ENCODE measurements around the gene CD4.
A peak's percentile ranks its signal among the peaks of the same experiment; 100 is the strongest.

Gene CD4

DNA sequence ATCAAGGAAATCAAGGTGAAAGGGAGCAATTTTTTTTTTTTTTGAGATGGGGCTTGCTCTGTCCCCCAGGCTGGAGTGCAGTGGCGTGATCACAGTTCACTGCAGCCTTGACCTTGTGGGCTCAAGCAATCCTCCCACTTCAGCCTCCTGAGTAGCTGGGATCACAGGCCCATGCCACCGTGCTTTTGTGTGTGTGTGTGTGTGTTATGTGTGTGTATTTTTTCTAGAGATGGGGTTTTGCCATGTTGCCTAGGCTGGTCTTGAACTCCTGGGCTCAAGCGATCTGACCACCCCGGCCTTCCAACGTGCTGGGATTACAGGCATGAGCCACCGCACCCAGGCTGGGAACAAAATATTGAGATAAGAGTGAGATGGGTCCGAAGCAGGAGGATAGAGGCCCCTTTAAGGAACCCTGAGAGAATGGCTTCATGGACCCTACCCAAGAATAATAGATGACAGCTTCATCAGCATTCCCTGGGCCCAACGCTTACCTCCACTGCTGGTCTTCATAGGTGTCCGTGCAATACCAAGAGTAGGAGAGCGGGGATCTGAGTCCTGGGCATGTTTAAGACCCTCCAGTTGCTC lies 60.7 kb downstream of the CD4 start:
- no peaks in the 10 kb centered on the region for H3K9me3 Mint-ChIP-seq
- H3K4me3 Mint-ChIP-seq = peak overlapping the region; percentile 84
- ATAC-seq (no peak), DNase-seq (ENCODE audit: low spot score in 2 of 2) (no peak)
- peaks cover 50% of the 10 kb centered on the region for H3K36me3 Mint-ChIP-seq
- H3K4me1 Mint-ChIP-seq = peaks cover 44% of the 10 kb centered on the region
- H3K27ac Mint-ChIP-seq = peak overlapping the region; percentile 92

DNA sequence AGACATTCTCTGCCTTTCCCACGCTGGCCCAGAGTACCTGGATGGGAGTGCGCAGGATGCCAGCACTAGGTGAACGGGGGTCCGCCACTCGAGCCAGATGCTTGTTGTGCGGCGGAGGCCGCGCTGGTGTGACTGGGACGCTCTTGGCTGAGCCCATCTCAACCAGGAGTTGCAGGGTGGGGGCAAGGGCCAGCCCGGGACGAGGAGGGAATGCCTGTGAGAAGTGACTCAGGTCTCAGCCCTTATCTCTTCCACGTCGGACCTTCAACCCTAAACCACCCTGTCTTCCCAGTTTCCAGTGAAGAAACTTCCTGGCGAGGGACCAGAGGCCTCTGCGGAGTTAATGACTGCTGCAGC lies 61.4 kb downstream of the CD4 start:
- no peak for ATAC-seq
- H3K27ac Mint-ChIP-seq = peak overlapping the region; percentile 92
- H3K9me3 Mint-ChIP-seq = no peaks in the 10 kb centered on the region
- no peak for DNase-seq (ENCODE audit: low spot score in 2 of 2)
- peaks cover 53% of the 10 kb centered on the region for H3K36me3 Mint-ChIP-seq
- peaks cover 44% of the 10 kb centered on the region for H3K4me1 Mint-ChIP-seq
- peak overlapping the region; percentile 84 for H3K4me3 Mint-ChIP-seq

DNA sequence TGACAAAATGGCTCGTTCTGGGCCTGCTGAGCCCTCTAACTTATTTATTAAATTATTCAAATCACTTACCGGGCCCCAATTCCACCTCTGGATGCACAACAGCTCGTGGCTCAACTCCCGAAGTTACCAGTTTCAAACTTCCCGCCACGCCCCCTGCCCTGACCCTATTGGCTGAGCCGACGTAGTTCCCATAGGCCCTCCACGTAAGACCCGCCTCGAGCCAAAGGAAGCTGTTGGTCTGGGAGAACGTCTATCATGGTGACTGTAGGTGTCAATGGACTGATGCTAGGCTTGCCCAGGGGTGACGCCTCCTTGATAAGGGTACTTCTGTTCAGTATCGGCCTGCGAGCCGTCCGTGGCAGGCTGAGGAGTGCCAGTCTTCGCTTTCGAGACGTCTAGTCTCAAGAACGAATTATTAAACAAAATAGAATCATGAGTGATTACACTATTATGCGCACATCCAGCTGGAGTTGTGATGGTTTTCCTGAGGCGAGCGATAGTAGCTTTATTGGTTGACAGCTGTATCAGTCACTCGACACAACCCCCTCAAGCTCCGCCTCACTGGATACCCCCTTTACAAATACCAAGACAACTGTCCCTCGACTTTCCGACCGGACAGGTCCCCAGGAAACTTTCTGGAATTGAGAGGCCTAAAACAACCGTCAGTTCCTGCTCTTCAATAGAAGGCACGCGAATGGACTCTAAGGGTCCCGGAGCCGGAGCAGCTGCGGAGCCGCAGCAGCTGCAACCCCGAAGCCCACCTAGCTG lies 62.0 kb downstream of the CD4 start, which contains the start of gene CDCA3:
Gene CDCA3 (minus strand): TSS at position 134 of the 768 bp plus-strand sequence. CDS start 334 bp downstream, outside the sequence.
- Mint-ChIP-seq H3K9me3 (no peaks in the 10 kb centered on the region), H3K27ac (peak within 1 kb of the TSS; percentile 92), H3K4me3 (peak within 1 kb of the TSS; percentile 84), H3K36me3 (peaks cover 59% of the 10 kb centered on the region), H3K4me1 (peaks cover 44% of the 10 kb centered on the region)
- DNase-seq (ENCODE audit: low spot score in 2 of 2) (peak; percentile 81 to 95), ATAC-seq (peak; percentile 75)

DNA sequence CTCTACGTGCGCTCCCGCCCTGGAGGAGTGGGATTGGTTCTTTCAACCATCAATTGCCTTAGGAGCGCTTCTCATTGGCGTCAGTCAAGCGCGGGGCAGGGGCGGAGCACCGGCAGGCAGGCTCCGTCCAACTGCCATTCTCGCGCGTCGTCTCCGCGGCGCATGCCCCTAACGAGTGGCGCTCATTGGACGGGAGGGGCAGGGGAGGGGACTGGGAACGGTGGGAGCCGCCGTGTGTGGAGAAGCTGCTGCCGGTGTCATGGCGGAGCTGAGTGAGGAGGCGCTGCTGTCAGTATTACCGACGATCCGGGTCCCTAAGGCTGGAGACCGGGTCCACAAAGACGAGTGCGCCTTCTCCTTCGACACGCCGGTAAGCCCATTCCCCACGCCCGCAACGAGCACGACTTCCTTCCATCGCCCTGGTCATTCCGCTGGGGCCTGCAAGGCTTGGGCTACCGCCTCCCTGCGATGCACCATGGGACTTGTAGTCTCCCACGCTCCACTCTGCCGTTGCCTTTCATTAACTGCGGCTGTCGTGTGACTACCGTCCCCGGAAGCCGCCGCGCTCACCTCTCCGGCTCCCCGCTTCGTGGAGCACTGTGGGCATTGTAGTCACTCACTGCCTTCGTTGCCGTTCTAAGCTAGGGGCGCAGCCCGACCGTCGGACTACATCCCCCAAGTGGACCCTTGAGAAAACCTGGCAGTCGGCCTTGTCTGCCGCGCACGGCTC lies 62.8 kb downstream of the CD4 start, which contains the start of gene USP5:
Gene USP5 (plus strand): TSS at position 230 of the 730 bp plus-strand sequence. CDS start 30 bp downstream, at position 260.
- Mint-ChIP-seq H3K9me3 (no peaks in the 10 kb centered on the region), H3K27ac (peak within 1 kb of the TSS; percentile 92), H3K36me3 (peaks cover 66% of the 10 kb centered on the region), H3K4me3 (peak within 1 kb of the TSS; percentile 84), H3K4me1 (peaks cover 45% of the 10 kb centered on the region)
- DNase-seq (ENCODE audit: low spot score in 2 of 2) (peak; percentile 87 to 97), ATAC-seq (peak; percentile 87)

DNA sequence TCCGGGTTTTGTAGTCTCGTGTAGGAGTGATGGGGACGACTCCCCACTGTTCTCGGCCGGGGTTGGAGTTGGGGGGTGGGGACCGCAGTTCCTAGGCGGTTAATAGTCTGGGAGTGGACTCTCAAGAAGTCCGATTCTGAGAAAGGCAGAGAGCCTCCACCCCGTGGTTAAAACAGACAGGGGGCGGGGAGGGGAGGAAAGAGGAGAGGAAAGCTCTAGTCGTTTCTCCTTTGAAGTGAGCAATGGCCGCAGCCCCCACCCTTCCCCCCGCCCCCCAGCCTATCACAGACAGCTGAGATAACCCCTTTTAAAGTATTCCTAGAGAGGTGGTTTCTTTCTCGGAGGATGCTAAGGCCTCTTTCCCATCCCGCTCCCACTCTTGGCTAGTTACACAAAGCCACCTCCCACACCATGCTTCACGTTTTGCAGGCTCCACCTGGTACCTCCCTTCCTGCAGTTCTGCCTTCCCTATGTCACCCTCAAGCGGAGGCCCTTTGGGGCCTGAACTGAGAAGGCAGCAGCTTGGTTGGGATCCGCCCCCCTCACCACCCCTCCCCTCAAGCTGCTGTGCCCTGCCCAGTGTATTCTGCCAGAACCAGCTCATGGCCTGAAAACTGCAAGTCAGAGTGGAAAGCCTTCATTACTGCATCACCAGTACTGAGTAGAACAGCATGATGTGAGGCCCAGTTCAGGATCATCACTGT lies 63.5 kb downstream of the CD4 start:
- H3K9me3 Mint-ChIP-seq = no peaks in the 10 kb centered on the region
- peaks cover 51% of the 10 kb centered on the region for H3K4me1 Mint-ChIP-seq
- peaks cover 69% of the 10 kb centered on the region for H3K36me3 Mint-ChIP-seq
- H3K27ac Mint-ChIP-seq = peak overlapping the region; percentile 92
- peak; percentile 25 for ATAC-seq
- H3K4me3 Mint-ChIP-seq = peak overlapping the region; percentile 84
- DNase-seq (ENCODE audit: low spot score in 2 of 2) = peak; percentile 30 to 75

DNA sequence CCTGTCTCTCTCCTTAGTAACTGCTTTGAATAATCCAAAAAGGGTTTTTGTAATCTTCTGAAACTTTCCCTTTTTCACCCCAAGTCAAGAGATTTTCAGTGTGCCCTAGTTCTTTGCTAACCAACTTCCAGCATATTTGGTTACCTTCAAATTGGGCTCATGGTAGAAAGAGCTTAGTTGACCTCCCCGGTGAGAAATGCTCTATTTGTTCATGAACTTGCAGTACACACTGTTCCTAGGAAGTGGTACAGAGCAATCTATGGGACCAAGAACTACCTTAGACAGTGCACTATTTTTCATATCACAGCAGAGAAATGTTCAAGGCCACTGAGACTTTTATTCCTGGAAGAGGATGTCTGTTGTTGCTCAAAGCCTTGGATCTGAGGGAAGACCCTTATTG lies 64.3 kb downstream of the CD4 start:
- Mint-ChIP-seq H3K27ac (peak overlapping the region; percentile 92), H3K4me1 (peaks cover 51% of the 10 kb centered on the region), H3K4me3 (peak overlapping the region; percentile 84), H3K9me3 (no peaks in the 10 kb centered on the region), H3K36me3 (peaks cover 75% of the 10 kb centered on the region)
- DNase-seq (ENCODE audit: low spot score in 2 of 2) (no peak), ATAC-seq (no peak)

DNA sequence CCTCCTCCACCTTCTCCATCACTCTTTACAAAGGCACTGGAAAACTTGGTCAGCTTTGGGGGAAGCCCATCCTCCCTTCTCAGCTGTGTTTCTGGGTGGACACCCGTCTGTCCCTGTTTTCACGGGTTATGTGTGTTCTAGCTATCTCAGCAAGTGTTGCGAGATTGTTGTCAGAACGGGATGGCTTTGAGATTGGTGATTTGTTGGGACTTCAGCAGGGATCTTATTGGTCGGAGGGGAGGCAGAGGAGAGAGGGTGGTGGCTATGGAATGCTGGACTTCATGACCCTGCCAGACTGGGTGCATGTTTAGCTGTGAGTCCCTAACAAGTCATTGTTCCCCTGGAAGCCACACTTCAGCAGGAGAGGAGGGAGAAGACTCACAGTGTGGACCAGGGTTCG lies 64.7 kb downstream of the CD4 start:
- peak overlapping the region; percentile 84 for H3K4me3 Mint-ChIP-seq
- H3K4me1 Mint-ChIP-seq = peaks cover 50% of the 10 kb centered on the region
- DNase-seq (ENCODE audit: low spot score in 2 of 2) (no peak), ATAC-seq (no peak)
- H3K9me3 Mint-ChIP-seq = no peaks in the 10 kb centered on the region
- peaks cover 78% of the 10 kb centered on the region for H3K36me3 Mint-ChIP-seq
- H3K27ac Mint-ChIP-seq = peak overlapping the region; percentile 92

DNA sequence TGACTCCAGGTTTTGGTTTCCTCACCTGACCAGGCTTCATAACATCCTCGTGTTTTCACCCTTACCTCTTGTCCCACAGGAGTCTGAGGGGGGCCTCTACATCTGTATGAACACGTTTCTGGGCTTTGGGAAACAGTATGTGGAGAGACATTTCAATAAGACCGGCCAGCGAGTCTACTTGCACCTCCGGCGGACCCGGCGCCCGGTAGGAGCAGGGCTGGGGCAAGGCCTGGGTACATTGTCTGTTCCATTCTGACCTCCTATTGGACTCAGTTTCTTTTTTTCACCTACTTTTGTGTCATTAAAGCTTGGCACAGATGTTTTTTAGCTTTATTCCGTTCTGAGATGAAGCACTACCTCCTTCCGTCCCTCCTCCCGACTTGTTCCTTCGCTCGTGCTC lies 66.0 kb downstream of the CD4 start:
- Mint-ChIP-seq H3K9me3 (no peaks in the 10 kb centered on the region), H3K4me3 (no peak overlapping the region), H3K36me3 (peaks cover 85% of the 10 kb centered on the region), H3K27ac (peak overlapping the region; percentile 50), H3K4me1 (peaks cover 38% of the 10 kb centered on the region)
- no peak for DNase-seq (ENCODE audit: low spot score in 2 of 2)
- no peak for ATAC-seq

DNA sequence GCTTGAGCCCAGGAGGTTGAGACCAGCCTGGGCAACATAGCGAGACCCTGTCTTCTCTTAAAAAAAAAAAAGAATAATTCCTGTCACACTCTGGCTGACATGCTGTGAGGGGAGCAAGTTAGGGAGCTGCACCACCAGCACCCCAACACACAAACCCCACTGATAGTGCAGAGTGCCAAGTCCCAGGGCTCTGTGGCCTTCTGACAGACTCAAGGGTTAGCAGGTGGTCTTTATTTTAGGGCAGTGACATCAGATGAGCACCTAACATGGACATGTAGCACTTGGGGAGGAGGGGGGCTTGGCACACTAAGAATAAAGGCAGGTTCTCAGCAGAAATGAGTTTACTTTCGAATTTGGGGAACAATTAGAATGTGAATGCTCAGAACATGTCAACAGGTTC lies 69.5 kb downstream of the CD4 start:
- DNase-seq (ENCODE audit: low spot score in 2 of 2) (no peak), ATAC-seq (no peak)
- Mint-ChIP-seq H3K36me3 (peaks cover 90% of the 10 kb centered on the region), H3K9me3 (no peaks in the 10 kb centered on the region), H3K4me1 (peaks cover 13% of the 10 kb centered on the region), H3K27ac (no peak overlapping the region), H3K4me3 (no peak overlapping the region)

DNA sequence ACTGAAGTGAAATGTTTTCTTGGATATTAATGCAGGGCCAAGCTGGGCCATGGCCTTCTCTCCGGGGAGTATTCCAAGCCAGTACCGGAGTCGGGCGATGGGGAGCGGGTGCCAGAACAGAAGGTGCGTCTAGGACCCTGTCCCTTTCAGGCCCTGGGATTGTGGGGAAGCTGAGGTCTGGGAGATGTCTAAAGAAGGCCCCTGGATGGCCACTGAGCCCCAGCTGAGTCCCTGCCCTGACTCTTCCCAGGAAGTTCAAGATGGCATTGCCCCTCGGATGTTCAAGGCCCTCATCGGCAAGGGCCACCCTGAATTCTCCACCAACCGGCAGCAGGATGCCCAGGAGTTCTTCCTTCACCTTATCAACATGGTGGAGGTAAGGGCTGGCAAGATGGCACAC lies 70.8 kb downstream of the CD4 start:
- Mint-ChIP-seq H3K4me3 (no peak overlapping the region), H3K4me1 (peaks cover 7% of the 10 kb centered on the region), H3K9me3 (no peaks in the 10 kb centered on the region), H3K27ac (peak overlapping the region; percentile 29), H3K36me3 (peaks cover 96% of the 10 kb centered on the region)
- ATAC-seq (no peak), DNase-seq (ENCODE audit: low spot score in 2 of 2) (no peak)

DNA sequence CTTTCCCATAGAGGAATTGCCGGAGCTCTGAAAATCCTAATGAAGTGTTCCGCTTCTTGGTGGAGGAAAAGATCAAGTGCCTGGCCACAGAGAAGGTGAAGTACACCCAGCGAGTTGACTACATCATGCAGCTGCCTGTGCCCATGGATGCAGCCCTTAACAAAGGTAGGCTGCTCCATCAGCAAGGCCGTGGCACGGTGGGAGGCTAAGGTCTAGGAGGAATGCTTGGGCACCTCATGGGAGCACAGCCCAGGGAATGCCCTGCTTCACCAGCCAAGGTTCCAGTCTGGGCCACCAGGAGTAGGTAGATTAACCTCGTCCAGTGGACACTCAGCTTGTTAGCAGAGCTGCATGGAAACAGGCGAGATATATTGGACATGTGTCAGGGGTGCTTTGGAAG lies 71.6 kb downstream of the CD4 start:
- Mint-ChIP-seq H3K27ac (peak overlapping the region; percentile 29), H3K4me3 (no peak overlapping the region), H3K4me1 (peaks cover 7% of the 10 kb centered on the region), H3K9me3 (no peaks in the 10 kb centered on the region), H3K36me3 (peaks cover 100% of the 10 kb centered on the region)
- ATAC-seq = no peak
- DNase-seq (ENCODE audit: low spot score in 2 of 2) = no peak

DNA sequence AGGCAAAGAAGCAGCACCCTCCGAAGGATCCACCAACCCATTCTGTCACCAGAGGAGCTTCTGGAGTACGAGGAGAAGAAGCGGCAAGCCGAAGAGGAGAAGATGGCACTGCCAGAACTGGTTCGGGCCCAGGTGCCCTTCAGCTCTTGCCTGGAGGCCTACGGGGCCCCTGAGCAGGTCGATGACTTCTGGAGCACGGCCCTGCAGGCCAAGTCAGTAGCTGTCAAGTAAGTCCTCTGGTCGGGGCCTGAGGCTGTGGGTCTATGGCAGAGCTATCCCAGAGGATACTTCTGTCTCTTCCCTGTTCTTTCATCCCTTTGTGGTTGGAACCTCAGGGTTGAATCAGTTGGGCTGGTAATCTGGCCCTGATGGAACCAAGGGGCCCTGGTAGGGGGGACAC lies 72.1 kb downstream of the CD4 start:
- H3K4me3 Mint-ChIP-seq = no peak overlapping the region
- H3K36me3 Mint-ChIP-seq = peaks cover 100% of the 10 kb centered on the region
- no peak overlapping the region for H3K27ac Mint-ChIP-seq
- DNase-seq (ENCODE audit: low spot score in 2 of 2) (no peak), ATAC-seq (no peak)
- H3K9me3 Mint-ChIP-seq = no peaks in the 10 kb centered on the region
- peaks cover 7% of the 10 kb centered on the region for H3K4me1 Mint-ChIP-seq

DNA sequence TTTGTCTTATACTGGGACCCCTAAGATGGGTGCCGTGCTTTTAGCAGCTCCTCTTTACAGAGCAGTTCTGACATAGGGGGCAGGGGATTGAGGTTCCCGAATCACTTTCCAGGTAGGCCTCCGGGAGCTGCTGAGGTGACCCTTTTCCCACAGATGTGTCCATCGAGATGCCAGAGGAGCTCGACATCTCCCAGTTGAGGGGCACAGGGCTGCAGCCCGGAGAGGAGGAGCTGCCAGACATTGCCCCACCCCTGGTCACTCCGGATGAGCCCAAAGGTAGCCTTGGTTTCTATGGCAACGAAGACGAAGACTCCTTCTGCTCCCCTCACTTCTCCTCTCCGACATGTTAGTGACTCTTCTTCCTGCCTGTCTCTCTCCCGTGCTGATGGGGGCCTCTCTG lies 73.7 kb downstream of the CD4 start:
- DNase-seq (ENCODE audit: low spot score in 2 of 2) (no peak), ATAC-seq (no peak)
- peaks cover 100% of the 10 kb centered on the region for H3K36me3 Mint-ChIP-seq
- H3K9me3 Mint-ChIP-seq = no peaks in the 10 kb centered on the region
- no peak overlapping the region for H3K4me3 Mint-ChIP-seq
- H3K4me1 Mint-ChIP-seq = peaks cover 5% of the 10 kb centered on the region
- H3K27ac Mint-ChIP-seq = no peak overlapping the region

DNA sequence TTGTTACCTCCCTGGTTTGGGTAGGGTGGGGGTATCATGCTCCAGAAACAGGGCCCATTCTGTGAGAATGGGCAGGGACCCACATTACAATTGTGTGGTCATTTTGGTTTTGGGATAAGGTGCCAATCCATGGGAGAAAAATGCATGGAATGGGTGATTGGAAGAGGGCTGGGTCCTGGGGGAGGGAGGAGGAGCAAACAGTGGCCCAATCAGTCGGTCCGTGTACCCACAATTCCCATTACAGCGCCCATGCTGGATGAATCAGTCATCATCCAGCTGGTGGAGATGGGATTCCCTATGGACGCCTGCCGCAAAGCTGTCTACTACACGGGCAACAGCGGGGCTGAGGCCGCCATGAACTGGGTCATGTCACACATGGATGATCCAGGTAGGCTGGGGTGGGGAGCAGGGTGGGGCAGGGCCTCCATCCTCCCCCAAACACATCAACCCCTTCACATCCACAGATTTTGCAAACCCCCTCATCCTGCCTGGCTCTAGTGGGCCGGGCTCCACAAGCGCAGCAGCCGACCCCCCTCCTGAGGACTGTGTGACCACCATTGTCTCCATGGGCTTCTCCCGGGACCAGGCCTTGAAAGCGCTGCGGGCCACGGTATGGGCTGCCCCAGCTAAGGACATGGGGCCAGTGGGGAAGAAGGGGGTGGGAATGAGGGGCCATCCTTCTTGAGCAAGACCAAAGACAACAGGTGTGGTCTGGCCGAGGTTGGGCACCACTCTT lies 74.4 kb downstream of the CD4 start:
- DNase-seq (ENCODE audit: low spot score in 2 of 2) (no peak), ATAC-seq (no peak)
- Mint-ChIP-seq H3K9me3 (no peaks in the 10 kb centered on the region), H3K36me3 (peaks cover 100% of the 10 kb centered on the region), H3K4me3 (no peak overlapping the region), H3K27ac (no peak overlapping the region), H3K4me1 (peaks cover 12% of the 10 kb centered on the region)
